Measurements from ENCODE around the gene CHPF. TPM values are rescaled to one million over a fixed set of nuclear protein-coding genes. Genes with fewer than 3 reads are reported as not detected.

CHPF gene
- total RNA-seq, 5 donors from 2014 or later (not counting 1 experiment from before 2014, with no cell fraction given), result 5.0 to 12.8 (median 10.8) TPM

DNA sequence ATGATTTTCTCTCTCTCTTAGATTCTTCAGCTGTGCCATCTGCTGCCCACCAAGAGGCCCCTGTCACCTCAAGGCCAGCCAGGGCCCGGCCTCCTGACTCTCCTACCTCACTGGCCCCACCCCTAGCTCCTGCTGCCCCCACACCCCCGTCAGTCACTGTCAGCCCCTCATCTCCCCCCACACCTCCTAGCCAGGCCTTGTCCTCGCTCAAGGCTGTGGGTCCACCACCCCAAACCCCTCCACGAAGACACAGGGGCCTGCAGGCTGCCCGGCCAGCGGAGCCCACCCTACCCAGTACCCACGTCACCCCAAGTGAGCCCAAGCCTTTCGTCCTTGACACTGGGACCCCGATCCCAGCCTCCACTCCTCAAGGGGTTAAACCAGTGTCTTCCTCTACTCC is 54.3 kb downstream of the CHPF start:
- Histone ChIP-seq H3K27me3 (replicated peaks in 1 of 2; ENCODE audit: control insufficient read depth in 2 of 2, extremely low read depth in 1 of 2, insufficient read depth in 2 of 2, low read length in 1 of 2) (peaks cover 6 to 92% of the 10 kb centered on the region in 2 experiments), H3K36me3 (ENCODE audit: control insufficient read depth in 2 of 2, extremely low read depth in 1 of 2, insufficient read depth in 1 of 2, low read length in 1 of 2) (no peaks in the 10 kb centered on the region), H3K9me3 (no peaks in the 10 kb centered on the region), H3K4me3 (ENCODE audit: control insufficient read depth in 1 of 2, extremely low read depth in 1 of 2, low read length in 1 of 2) (no peak overlapping the region), H3K4me1 (ENCODE audit: control insufficient read depth in 1 of 2, extremely low read depth in 1 of 2, insufficient read depth in 2 of 2, low read length in 2 of 2) (peaks cover 0 to 7% of the 10 kb centered on the region in 2 experiments), H3K27ac (ENCODE audit: low read length) (no peak overlapping the region)
- Mint-ChIP-seq H3K4me1 (peaks cover 0 to 5% (median 5%) of the 10 kb centered on the region in 3 donors), H3K36me3 (no peaks in the 10 kb centered on the region), H3K27ac (no peak overlapping the region), H3K27me3 (peaks cover 31 to 60% of the 10 kb centered on the region in 2 donors), H3K9me3 (no peaks in the 10 kb centered on the region), H3K4me3 (no peak overlapping the region)
- ATAC-seq (replicated peaks in 1 of 4) (no peak), DNase-seq (no peak)
- 57% methylated on average over 3 of the region's 9 CpGs for WGBS (ENCODE audit: insufficient coverage)
- POLR2A ChIA-PET, result no interaction called here
- CTCF ChIA-PET, result no interaction called here

Other genes starting within 250 kb of the CHPF start
- gene PTPRN, start 234.4 kb downstream of the CHPF start, total RNA-seq, result under 1 TPM in 1 of 5 donors, not detected in 4; 0.63 TPM
- gene RESP18, start 211.1 kb downstream of the CHPF start, total RNA-seq, result not detected
- gene DNPEP, start 155.9 kb downstream of the CHPF start, total RNA-seq, result 10 to 100 TPM; 73.5 to 88.8 (median 85.4) TPM
- gene DES, start 125.4 kb downstream of the CHPF start, total RNA-seq, result 1 to 10 TPM in 2 of 5 donors, under 1 TPM in 1, not detected in 2; 0.98 to 1.3 (median 1.3) TPM
- 10 to 100 TPM; 13.8 to 23.9 (median 18.9) TPM for gene SPEG, start 109.0 kb downstream of the CHPF start, total RNA-seq
- 10 to 100 TPM; 20.6 to 47.7 (median 41.3) TPM for gene GMPPA, start 44.9 kb downstream of the CHPF start, total RNA-seq
- under 1 TPM in 3 of 5 donors, not detected in 2; 0.09 to 0.35 (median 0.20) TPM for gene ASIC4, start 29.3 kb downstream of the CHPF start, total RNA-seq
- under 1 TPM; 0.37 to 0.88 (median 0.69) TPM for gene TMEM198, start 219 bp upstream of the CHPF start, total RNA-seq
- 1 to 10 TPM; 1.2 to 2.4 (median 1.2) TPM for gene OBSL1, start 27.7 kb upstream of the CHPF start, total RNA-seq
- gene INHA, start 28.5 kb upstream of the CHPF start, total RNA-seq, result under 1 TPM in 1 of 5 donors, not detected in 4; 0.16 TPM
- gene STK11IP, start 54.0 kb upstream of the CHPF start, total RNA-seq, result 10 to 100 TPM; 25.9 to 52.8 (median 49.3) TPM
- under 1 TPM; 0.08 to 0.47 (median 0.37) TPM for gene SLC4A3, start 83.8 kb upstream of the CHPF start, total RNA-seq

Data from T-cell (primary cell).